Sigmoid colon (tissue), 4 donors: ENCODE data around the gene DCD.

Source experiments
- CTCF ChIP-seq, 4 experiments: fragments of 450-650 bp in 3 of 4; fragments of 200-600 bp in 1 of 4; IDR thresholded peaks; one replicate each; pipeline ENCODE4 v1.5.1; 2016 to 2019; ENCODE audit warnings: antibody characterized with exemption in 4 of 4, mild to moderate bottlenecking in 3 of 4, moderate library complexity in 2 of 4
- EP300 ChIP-seq, 4 donors: sonication (generic); formaldehyde crosslinking; IDR thresholded peaks; one replicate each; pipeline ENCODE4 v1.6.1; 2017; ENCODE audit warnings: antibody characterized with exemption in 4 of 4
- POLR2A ChIP-seq, 2 donors: fragments of 450-650 bp; IDR thresholded peaks; one replicate each; pipeline ENCODE4 v1.6.1; 2016; ENCODE audit warnings: antibody characterized with exemption in 2 of 2, mild to moderate bottlenecking in 2 of 2, moderate library complexity in 2 of 2

DNA sequence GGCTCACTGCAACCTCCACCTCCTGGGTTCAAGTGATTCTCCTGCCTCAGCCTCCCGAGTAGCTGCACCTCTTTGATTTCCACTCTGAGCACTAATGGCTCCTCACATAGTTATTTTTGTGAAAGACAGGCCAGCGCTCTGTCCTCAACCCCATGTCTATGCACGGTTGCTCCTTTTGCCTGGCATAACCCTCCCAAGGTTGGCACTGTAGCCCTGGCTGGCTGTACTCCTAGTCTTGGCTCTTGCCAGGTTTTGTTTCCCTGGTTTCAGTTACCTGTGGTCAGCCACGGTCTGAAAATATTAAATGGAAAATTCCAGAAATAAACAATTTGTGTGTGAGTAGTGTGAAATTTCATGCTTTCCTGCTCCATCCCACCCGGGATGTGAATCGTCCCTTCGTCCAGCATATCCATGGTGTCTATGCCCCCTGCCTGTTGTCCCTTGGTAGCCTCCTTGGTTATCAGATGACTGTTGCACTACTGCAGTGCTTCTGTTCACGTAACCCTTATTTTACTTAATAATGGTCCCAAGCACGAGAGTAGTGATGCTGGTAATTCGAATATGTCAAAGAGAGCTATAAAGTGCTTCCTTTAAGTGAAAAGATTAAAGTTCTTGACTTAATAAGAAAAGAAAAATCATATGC is 12.3 kb upstream of the DCD start:
- no peak for TF ChIP-seq POLR2A (IDR thresholded peaks at IDR 0.05)
- no peak for TF ChIP-seq CTCF (IDR thresholded peaks at IDR 0.05)
- no peak for TF ChIP-seq EP300 (IDR thresholded peaks at IDR 0.05)
